GM19351 (cell line): ENCODE measurements around the gene SHMT1.
"Not testable (repeated sequence)": the region's sequence is repeated elsewhere in the genome, so short reads cannot be mapped to it uniquely, and the experiment has no call there.

Source experiments
- ATAC-seq: cut with Tn5 transposase; IDR thresholded peaks from one replicate; pipeline ENCODE4 v1.9.1; 2021; ENCODE audit warnings: mild to moderate bottlenecking, moderate library complexity; ENCODE audit not compliant: unreplicated experiment

Gene SHMT1

GRCh38 chr17:18326572-18326971, 36.8 kb downstream of the SHMT1 start:
- no peak for ATAC-seq

GRCh38 chr17:18326039-18326438, 37.3 kb downstream of the SHMT1 start:
- ATAC-seq = no peak

- no peak for ATAC-seq
Observed at GRCh38 chr17:18324140-18325050, 39.0 kb downstream of the SHMT1 start.

- ATAC-seq = no peak
Observed at GRCh38 chr17:18323507-18324139, 39.7 kb downstream of the SHMT1 start.

GRCh38 chr17:18323007-18323406, 40.3 kb downstream of the SHMT1 start:
- no peak for ATAC-seq

GRCh38 chr17:18322522-18322921, 40.8 kb downstream of the SHMT1 start:
- no peak for ATAC-seq

GRCh38 chr17:18321309-18321708, 42.0 kb downstream of the SHMT1 start:
- no peak for ATAC-seq

GRCh38 chr17:18320301-18320700, 43.0 kb downstream of the SHMT1 start:
- no peak for ATAC-seq

GRCh38 chr17:18319604-18320256, 43.6 kb downstream of the SHMT1 start:
- ATAC-seq = no peak

GRCh38 chr17:18318771-18319450, 44.4 kb downstream of the SHMT1 start:
- ATAC-seq = no peak

GRCh38 chr17:18318117-18318516, 45.2 kb downstream of the SHMT1 start:
- ATAC-seq = no peak

- no peak for ATAC-seq
Observed at GRCh38 chr17:18315961-18316360, 47.4 kb downstream of the SHMT1 start.

- ATAC-seq = no peak
Observed at GRCh38 chr17:18315562-18315922, 47.8 kb downstream of the SHMT1 start.

GRCh38 chr17:18314731-18315561, 48.4 kb downstream of the SHMT1 start, which contains the start of the genes SMCR8 and TOP3A:
SMCR8 (plus strand) TSS chr17:18315293; CDS start chr17:18315790, 497 bp downstream.
TOP3A (minus strand) TSS chr17:18314994; CDS start chr17:18314778, 216 bp downstream.
- peak; percentile 85 for ATAC-seq

GRCh38 chr17:18314059-18314730, 49.2 kb downstream of the SHMT1 start:
- no peak for ATAC-seq

- no peak for ATAC-seq
Observed at GRCh38 chr17:18309202-18309601, 54.1 kb downstream of the SHMT1 start.

- ATAC-seq = not testable (repeated sequence)
Observed at GRCh38 chr17:18303206-18303605, 60.1 kb downstream of the SHMT1 start.

GRCh38 chr17:18300725-18301480, 62.4 kb downstream of the SHMT1 start:
- no peak for ATAC-seq

GRCh38 chr17:18298061-18298460, 65.3 kb downstream of the SHMT1 start:
- not testable (repeated sequence) for ATAC-seq
